Measurements from ENCODE around the gene NUDT14. TPM values are rescaled to one million over a fixed set of nuclear protein-coding genes. Genes with fewer than 3 reads are reported as not detected.

NUDT14 gene
- polyA plus RNA-seq, 6 donors from 2014 or later, result 4.4 to 20.6 (median 9.1) TPM

DNA sequence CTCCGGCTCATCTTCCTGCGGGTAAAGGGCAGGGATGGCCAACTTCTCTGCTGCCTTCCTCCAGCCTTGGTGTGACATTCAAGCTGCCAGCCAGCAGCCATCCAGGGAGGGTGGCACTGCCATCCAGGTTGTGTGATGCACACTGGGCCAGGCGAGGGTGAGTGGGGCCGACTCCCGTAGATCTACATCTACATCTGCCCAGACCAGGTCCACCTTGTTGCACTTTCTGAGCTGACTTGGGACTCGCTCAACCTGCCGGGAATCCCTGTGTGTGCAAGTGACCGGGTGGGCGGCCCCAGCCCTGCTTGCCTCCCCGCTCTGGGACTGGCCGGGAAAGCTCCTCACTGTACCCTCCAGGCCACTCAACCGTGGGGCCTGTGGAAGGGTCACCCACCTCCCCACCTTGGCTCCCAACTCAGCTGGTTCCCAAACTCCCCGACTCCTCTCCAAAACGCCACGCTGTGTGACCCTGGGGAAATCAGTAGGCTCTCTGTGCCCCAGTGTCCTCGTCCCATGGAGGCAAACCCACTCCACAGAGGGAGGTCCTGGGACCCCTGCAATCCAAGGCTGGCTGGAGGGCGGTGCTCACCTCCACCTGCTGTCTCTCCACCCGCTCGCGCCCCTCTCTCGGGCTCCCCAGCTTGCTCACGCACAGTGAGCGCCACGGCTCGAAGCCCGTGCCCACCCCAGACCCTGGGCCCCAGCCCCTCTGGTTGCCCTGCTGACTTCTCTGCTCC is 27.2 kb downstream of the NUDT14 start:
- Mint-ChIP-seq H3K4me3 (no peak overlapping the region), H3K36me3 (peaks cover 0 to 7% of the 10 kb centered on the region in 2 donors), H3K27me3 (peaks cover 0 to 15% (median 11%) of the 10 kb centered on the region in 3 donors), H3K4me1 (no peaks in the 10 kb centered on the region), H3K27ac (no peak overlapping the region), H3K9me3 (peaks cover 0 to 3% (median 0%) of the 10 kb centered on the region in 7 donors)
- DNase-seq (no peak), ATAC-seq (ENCODE audit: low read depth in 2 of 2) (no peak)

GRCh38 chr14:105153331-105153731 is 27.8 kb downstream of the NUDT14 start:
- Mint-ChIP-seq H3K4me3 (no peak overlapping the region), H3K27ac (no peak overlapping the region), H3K9me3 (peaks cover 0 to 3% (median 0%) of the 10 kb centered on the region in 7 donors), H3K27me3 (peaks cover 0 to 15% (median 11%) of the 10 kb centered on the region in 3 donors), H3K4me1 (no peaks in the 10 kb centered on the region), H3K36me3 (peaks cover 0 to 7% of the 10 kb centered on the region in 2 donors)
- no peak for ATAC-seq (ENCODE audit: low read depth in 2 of 2)
- DNase-seq, result no peak

GRCh38 chr14:105152794-105153241 is 28.3 kb downstream of the NUDT14 start:
- no peak for ATAC-seq (ENCODE audit: low read depth in 2 of 2)
- Mint-ChIP-seq H3K36me3 (peaks cover 0 to 7% of the 10 kb centered on the region in 2 donors), H3K9me3 (peaks cover 0 to 3% (median 0%) of the 10 kb centered on the region in 7 donors), H3K27me3 (peaks cover 0 to 15% (median 11%) of the 10 kb centered on the region in 3 donors), H3K4me1 (no peaks in the 10 kb centered on the region), H3K4me3 (no peak overlapping the region), H3K27ac (no peak overlapping the region)
- no peak for DNase-seq

DNA sequence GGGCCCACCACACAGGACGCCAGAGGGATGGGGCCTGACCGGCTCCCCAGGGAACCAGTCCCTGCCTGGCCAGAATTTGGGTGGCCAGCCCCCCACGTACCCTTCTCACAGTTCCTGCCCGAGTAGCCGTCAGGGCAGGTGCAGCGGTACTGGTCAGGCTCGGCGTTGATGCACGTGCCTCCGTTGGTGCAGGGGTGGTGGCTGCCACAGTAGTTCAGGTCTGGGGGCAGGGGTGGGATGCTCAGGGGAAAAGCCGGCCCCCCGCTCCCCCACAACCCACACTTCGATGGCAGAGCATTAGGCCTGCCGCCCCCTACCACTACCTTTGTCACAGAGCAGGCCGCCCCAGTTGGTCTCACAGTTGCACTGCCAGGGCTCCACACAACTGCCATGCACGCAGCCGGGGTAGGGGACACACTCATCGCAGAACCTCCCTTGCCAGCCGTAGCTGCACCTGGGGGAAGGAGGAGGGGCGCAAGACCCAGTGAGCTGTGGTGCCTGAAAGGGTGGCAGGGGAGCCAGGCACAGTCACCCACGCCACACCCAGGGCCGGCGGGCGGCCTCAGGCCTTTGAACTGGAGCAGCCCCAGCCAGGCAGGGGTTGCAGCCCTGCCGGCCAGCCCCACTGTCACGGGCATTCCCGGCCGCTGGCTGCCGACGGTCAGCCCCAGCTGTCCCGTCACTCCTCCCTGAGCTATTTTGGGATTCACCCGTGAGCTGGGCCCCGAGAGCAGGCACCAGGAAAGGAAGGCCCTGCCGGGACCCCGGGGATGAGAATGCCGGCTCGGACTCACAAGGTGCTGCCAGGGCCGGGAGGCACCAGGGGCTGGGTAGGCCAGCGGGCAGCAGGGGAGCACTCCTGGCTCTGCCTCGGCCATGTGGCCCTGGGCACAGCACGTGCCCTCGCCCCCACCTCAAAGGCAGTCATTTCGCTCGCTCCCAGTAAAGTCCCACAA is 29.0 kb downstream of the NUDT14 start:
- H3K4me1 Mint-ChIP-seq, result no peaks in the 10 kb centered on the region
- no peak for DNase-seq
- H3K9me3 Mint-ChIP-seq, result no peaks in the 10 kb centered on the region
- H3K27me3 Mint-ChIP-seq, result peaks cover 0 to 10% (median 6%) of the 10 kb centered on the region in 3 donors
- H3K27ac Mint-ChIP-seq, result no peak overlapping the region
- H3K36me3 Mint-ChIP-seq, result peaks cover 0 to 2% of the 10 kb centered on the region in 2 donors
- H3K4me3 Mint-ChIP-seq, result no peak overlapping the region
- peak; percentile 44 to 52 for ATAC-seq (ENCODE audit: low read depth in 2 of 2)

- no peak overlapping the region for H3K4me3 Mint-ChIP-seq
- ATAC-seq (ENCODE audit: low read depth in 2 of 2), result no peak
- DNase-seq, result no peak
- H3K9me3 Mint-ChIP-seq, result no peaks in the 10 kb centered on the region
- no peaks in the 10 kb centered on the region for H3K4me1 Mint-ChIP-seq
- peaks cover 0 to 7% (median 0%) of the 10 kb centered on the region in 3 donors for H3K27me3 Mint-ChIP-seq
- H3K36me3 Mint-ChIP-seq, result no peaks in the 10 kb centered on the region
- H3K27ac Mint-ChIP-seq, result no peak overlapping the region
Measured at GRCh38 chr14:105151084-105151837, 29.9 kb downstream of the NUDT14 start.

DNA sequence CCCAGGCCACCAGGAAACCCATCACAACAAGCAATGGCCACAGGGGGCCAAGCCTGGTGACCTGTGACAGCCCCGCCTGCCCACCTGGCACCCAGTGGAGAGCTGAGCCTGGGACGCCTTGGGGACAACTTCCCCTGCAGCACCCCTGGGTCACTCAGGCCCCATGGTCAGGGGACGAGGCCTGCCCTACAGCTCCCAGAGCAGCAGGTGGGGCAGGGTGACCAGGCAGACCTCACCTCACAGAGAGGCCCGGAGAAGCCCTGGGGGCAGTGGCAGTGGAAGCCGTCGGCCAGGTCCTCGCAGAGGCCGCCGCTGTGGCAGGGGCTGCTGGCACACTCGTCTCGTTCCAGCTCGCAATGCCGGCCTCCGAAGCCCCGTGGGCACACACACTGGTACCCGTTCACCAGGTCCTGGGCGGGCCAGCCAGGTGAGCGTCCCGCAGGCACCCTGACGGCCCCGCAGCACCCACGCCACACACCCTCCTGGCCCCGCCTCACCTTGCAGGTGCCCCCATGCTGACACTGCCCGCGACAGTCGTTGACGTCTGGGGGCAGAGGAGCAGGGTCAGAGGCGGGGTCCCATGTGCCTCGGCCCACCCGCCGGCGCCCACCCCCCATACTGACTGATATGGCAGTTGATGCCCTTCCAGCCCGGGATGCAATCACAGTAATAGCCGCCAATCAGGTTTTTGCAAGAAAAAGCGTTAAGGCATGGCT is 30.6 kb downstream of the NUDT14 start:
- DNase-seq (no peak), ATAC-seq (ENCODE audit: low read depth in 2 of 2) (no peak)
- Mint-ChIP-seq H3K27me3 (peaks cover 0 to 7% (median 0%) of the 10 kb centered on the region in 3 donors), H3K4me1 (no peaks in the 10 kb centered on the region), H3K27ac (no peak overlapping the region), H3K9me3 (no peaks in the 10 kb centered on the region), H3K4me3 (no peak overlapping the region), H3K36me3 (no peaks in the 10 kb centered on the region)

DNA sequence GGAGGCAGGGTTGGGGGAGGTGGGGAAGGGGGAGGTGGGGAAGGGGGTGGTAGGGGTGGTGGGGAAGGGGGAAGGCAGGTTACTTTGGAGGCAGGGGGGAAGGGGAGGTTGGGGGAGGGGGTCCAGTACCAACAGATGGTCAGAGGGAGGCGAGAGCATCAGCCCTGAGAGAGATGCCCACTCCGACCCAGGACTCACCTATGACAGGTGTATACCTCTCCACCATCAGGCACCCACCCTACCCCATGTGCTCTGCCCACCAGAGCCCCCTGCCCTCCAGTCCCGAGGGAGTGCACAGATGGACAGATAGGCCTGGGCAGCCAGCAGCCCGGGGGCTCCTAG is 31.1 kb downstream of the NUDT14 start:
- no peak overlapping the region for H3K4me3 Mint-ChIP-seq
- no peaks in the 10 kb centered on the region for H3K9me3 Mint-ChIP-seq
- H3K27ac Mint-ChIP-seq, result no peak overlapping the region
- H3K36me3 Mint-ChIP-seq, result no peaks in the 10 kb centered on the region
- peaks cover 0 to 7% (median 0%) of the 10 kb centered on the region in 3 donors for H3K27me3 Mint-ChIP-seq
- no peak for ATAC-seq (ENCODE audit: low read depth in 2 of 2)
- no peak for DNase-seq
- no peaks in the 10 kb centered on the region for H3K4me1 Mint-ChIP-seq

- no peaks in the 10 kb centered on the region for H3K36me3 Mint-ChIP-seq
- no peak overlapping the region for H3K27ac Mint-ChIP-seq
- H3K9me3 Mint-ChIP-seq, result no peaks in the 10 kb centered on the region
- no peaks in the 10 kb centered on the region for H3K4me1 Mint-ChIP-seq
- ATAC-seq (ENCODE audit: low read depth in 2 of 2), result no peak
- peaks cover 0 to 1% (median 0%) of the 10 kb centered on the region in 3 donors for H3K27me3 Mint-ChIP-seq
- DNase-seq, result no peak
- no peak overlapping the region for H3K4me3 Mint-ChIP-seq
Measured at GRCh38 chr14:105149146-105149781, 31.8 kb downstream of the NUDT14 start.

DNA sequence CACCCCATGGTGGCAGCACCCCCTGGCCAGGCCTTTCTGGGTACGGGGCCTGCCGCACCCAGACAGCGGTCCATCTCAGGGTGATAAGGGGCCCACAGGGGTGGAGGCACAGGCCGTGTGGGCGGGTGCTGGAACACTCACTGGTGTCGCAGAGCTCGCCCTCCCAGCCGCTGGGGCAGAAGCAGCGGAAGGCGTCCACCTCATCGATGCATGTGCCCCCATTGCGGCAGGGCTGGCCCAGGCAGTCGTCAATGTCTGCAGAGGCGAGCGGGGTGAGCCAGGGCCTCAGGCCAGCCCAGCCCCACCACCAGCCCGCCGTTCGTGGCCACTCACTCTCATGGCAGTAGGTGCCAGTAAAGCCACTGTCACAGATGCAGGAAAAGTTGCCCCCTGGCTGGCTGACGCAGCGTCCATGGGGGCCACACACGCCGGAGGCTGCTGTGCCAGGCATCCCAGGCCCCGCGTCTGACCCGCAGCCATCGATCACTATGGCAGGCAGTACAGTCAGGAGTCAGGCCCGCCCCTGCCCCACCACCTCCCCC is 32.4 kb downstream of the NUDT14 start:
- DNase-seq, result no peak
- Mint-ChIP-seq H3K36me3 (no peaks in the 10 kb centered on the region), H3K27me3 (no peaks in the 10 kb centered on the region), H3K9me3 (no peaks in the 10 kb centered on the region), H3K4me3 (no peak overlapping the region), H3K4me1 (no peaks in the 10 kb centered on the region), H3K27ac (no peak overlapping the region)
- ATAC-seq (ENCODE audit: low read depth in 2 of 2), result no peak

GRCh38 chr14:105147671-105148603 is 33.2 kb downstream of the NUDT14 start:
- no peak for DNase-seq

DNA sequence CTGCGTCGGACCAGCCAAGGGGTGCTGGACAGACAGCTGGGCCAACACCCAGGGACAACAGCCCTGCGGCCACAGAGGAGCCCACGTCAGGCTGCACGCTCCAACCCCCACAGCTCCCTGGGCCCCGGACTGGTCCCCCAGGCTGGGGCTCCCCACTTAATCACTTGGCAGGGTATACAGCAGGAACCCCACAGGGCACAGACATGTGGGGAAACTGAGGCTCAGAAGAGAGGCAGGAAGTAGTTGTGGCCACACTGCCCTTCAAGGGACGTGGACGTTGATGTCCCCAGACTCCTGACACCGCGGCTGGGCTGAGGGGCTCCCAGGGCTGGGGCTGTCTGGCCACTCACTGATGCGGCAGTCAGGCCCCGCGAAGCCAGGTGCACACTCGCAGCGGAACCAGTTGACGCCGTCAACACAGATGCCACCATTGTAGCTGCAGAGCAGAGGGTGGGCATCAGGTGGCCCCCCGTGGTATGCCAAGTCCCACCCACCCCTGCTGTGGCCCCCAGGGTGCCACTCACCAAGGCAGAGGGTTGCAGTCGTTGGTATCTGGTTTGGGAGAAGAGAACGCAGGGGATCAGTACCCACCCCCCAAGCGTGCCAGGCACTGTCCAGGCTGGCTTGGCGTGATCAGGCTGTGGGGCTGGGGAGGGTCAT is 34.0 kb downstream of the NUDT14 start:
- H3K9me3 Mint-ChIP-seq, result no peaks in the 10 kb centered on the region
- DNase-seq, result no peak
- no peak overlapping the region for H3K4me3 Mint-ChIP-seq

More at GRCh38 chr14:105147671-105148603, 33.2 kb downstream of the NUDT14 start:
- Mint-ChIP-seq H3K9me3 (no peaks in the 10 kb centered on the region), H3K27ac (no peak overlapping the region), H3K27me3 (no peaks in the 10 kb centered on the region), H3K4me1 (no peaks in the 10 kb centered on the region), H3K36me3 (no peaks in the 10 kb centered on the region), H3K4me3 (no peak overlapping the region)
- ATAC-seq (ENCODE audit: low read depth in 2 of 2), result no peak

More for the DNA sequence above, 34.0 kb downstream of the NUDT14 start:
- H3K4me1 Mint-ChIP-seq, result no peaks in the 10 kb centered on the region
- no peaks in the 10 kb centered on the region for H3K27me3 Mint-ChIP-seq
- no peak overlapping the region for H3K27ac Mint-ChIP-seq
- H3K36me3 Mint-ChIP-seq, result no peaks in the 10 kb centered on the region
- ATAC-seq (ENCODE audit: low read depth in 2 of 2), result no peak

Measured in naive B cell (primary cell).